Hematopoietic multipotent progenitor cell treated with erythropoietin and hydrocortisone succinate and interleukin-3 and kit ligand, for 15 days (in vitro differentiated cells): ENCODE measurements around the gene TMX1.

Experiments used
- DNase-seq: peaks from one replicate; pipeline ENCODE4 v3.0.0-alpha.2; 2015; ENCODE audit warnings: low spot score

TMX1 gene

GRCh38 chr14:51293149-51293911 lies 53.3 kb downstream of the TMX1 start:
- DNase-seq = no peak

GRCh38 chr14:51293912-51294389 lies 53.9 kb downstream of the TMX1 start:
- no peak for DNase-seq

- DNase-seq = no peak
Observed at GRCh38 chr14:51294951-51295525, 55.0 kb downstream of the TMX1 start.

GRCh38 chr14:51295646-51296263 lies 55.7 kb downstream of the TMX1 start:
- DNase-seq = no peak

GRCh38 chr14:51297066-51297465 lies 57.0 kb downstream of the TMX1 start:
- no peak for DNase-seq

- no peak for DNase-seq
Observed at GRCh38 chr14:51298895-51299294, 58.8 kb downstream of the TMX1 start.

DNA sequence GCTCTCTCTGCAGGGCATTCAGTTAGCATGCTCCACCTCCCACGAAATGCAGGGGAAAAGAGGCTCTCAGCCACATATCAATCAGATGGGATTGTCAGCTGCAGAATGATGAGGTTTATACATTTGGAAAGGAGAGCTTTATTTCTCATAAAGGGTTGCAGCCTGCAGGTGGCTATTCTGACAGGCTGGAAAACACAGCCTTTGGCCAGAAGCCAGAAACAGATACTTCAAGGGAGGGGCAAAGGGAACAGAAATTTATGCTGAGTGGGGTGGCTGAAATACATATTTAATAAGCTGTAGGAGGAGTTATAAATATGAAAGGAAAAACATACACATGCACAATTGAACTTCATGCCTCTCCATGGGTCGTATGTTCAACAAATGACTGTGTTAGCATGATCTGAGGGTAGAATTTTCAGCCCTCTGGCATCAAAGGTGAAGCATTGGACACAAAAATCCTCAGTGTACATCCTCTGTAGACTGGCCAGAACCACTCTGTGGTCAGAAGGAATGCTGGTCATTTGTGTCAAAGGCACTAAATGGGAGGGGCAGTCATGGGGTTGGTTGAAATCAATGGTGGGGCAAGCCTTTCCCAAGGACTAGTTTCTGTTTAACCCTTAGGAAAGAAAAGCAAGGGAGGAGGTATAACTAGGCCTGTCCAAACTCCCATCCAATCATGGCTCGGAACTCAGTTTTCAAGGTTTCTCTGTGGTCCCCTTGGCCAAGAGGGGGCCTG lies 62.4 kb downstream of the TMX1 start:
- DNase-seq = no peak

DNA sequence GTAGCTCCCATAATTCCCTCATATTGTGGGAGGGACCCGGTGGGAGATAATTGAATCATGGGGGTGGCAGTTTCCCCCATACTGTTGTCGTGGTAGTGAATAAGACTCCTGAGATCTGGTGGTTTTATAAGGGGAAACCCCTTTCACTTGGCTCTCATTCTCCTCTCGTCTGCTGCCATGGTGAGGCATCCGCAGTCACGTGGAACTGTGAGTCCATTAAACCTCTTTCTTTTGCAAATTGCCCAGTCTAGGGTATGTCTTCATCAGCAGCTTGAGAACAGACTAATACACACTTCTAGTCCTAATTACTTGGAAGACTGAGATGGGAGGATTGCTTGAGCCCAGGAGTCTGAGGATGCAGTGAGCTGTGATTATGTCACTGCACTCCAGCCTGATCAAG lies 64.4 kb downstream of the TMX1 start:
- no peak for DNase-seq

- no peak for DNase-seq
Observed at GRCh38 chr14:51304941-51305340, 64.9 kb downstream of the TMX1 start.

DNA sequence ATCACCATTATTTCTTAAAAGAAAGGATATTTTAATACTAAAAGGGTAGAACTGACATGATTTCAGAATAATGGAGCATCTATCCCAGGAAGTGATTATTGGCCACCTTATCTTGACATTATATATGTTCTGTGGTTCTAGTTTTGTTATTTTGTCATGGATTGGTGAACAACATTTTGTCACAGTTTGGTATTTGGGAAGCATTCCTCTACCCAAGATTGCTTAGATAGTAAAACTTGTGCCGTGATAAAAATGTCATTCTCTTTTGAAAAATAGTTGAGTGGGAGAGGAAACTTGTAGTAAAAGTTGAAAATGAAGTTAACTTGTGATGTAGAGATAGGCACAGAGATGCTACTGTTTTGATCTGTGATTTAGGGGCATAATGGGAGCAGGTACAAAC lies 65.7 kb downstream of the TMX1 start:
- DNase-seq = no peak
